HepG2 (cell line): Measurements from ENCODE around the gene TUBGCP6. TPM values are rescaled to one million over a fixed set of nuclear protein-coding genes. Genes with fewer than 3 reads are reported as not detected.

ENCODE experiments used
- ATAC-seq: fragments of 200-7000 bp; cut with Tn5 transposase; 3 replicates; pipeline ENCODE4 v1.9.1; 2020; ENCODE audit warnings: mild to moderate bottlenecking, moderate library complexity
- BruUV-seq: library from RNA; stranded (reverse); fragments of 400-500 nt; replicated peaks from 2 replicates; lab custom pipeline; 2021; lab: Mats Ljungman, UMichigan
- CTCF ChIA-PET: fragments of 300-600 bp; formaldehyde crosslinking; extraction: SDS; loops from one replicate; lab custom pipeline; 2021; ENCODE audit warnings: low total read pairs, inconsistent platforms, low intra/inter-chr PET ratio; lab: Yijun Ruan, JAX
- POLR2A ChIA-PET: fragments of 350-600 bp; sonication (Branson Sonifier 250); formaldehyde crosslinking; loops from one replicate; lab custom pipeline; 2020; ENCODE audit warnings: antibody characterized with exemption, inconsistent platforms; lab: Yijun Ruan, JAX
- DNase-seq: peaks from one replicate; pipeline ENCODE4 v3.0.0-alpha.2; 2015; ENCODE audit warnings: low spot score
- FAIRE-seq: peaks from 3 replicates; lab custom pipeline; 2011; peaks lifted over from hg19 to GRCh38; lab: Jason Lieb, UNC
- H2AFZ ChIP-seq: one replicate; pipeline ENCODE4 v1.6.1; 2011; ENCODE audit warnings: low read length, inconsistent platforms
- H3K27ac ChIP-seq: fragments of 300-600 bp; 3 replicates; pipeline ENCODE4 v1.8.0; 2011; ENCODE audit warnings: mixed run types, mild to moderate bottlenecking, mixed read lengths, low read length, inconsistent platforms; ENCODE audit not compliant: insufficient read depth; ENCODE audit errors: extremely low read length
- H3K27me3 ChIP-seq, 2 experiments: fragments of 200-600 bp in 1 of 2; 2 replicates in 1 of 2; 3 replicates in 1 of 2; pipeline versions ENCODE4 v1.6.0 to v1.8.0; 2011; ENCODE audit warnings: low read length in 2 of 2, mild to moderate bottlenecking in 2 of 2, moderate library complexity in 2 of 2, inconsistent platforms in 1 of 2; ENCODE audit not compliant: insufficient read depth in 2 of 2, control insufficient read depth in 1 of 2
- H3K36me3 ChIP-seq, 2 experiments: fragments of 200-600 bp in 1 of 2; replicated peaks in 1 of 2; 2 replicates in 1 of 2; 3 replicates in 1 of 2; pipeline versions ENCODE4 v1.5.1 to v1.8.0; 2011; ENCODE audit warnings: low read length in 2 of 2, inconsistent platforms in 1 of 2; ENCODE audit not compliant: insufficient read depth in 2 of 2, control insufficient read depth in 1 of 2
- H3K4me1 ChIP-seq: 2 replicates; pipeline ENCODE4 v1.5.1; 2012; ENCODE audit warnings: low read length, inconsistent platforms; ENCODE audit not compliant: insufficient read depth
- H3K4me2 ChIP-seq: 2 replicates; pipeline ENCODE4 v1.6.0; 2011; ENCODE audit warnings: low read depth, low read length, inconsistent platforms
- H3K4me3 ChIP-seq, 3 experiments: fragments of 200-600 bp in 1 of 3; sonication (generic), shearing (Covaris generic) in 1 of 3; replicated peaks in 1 of 3; 2 replicates each; pipeline ENCODE4 v1.5.1; 2011 to 2016; ENCODE audit warnings: low read length in 3 of 3, inconsistent platforms in 2 of 3, low read depth in 2 of 3, mild to moderate bottlenecking in 2 of 3, control low read depth in 1 of 3, mixed read lengths in 1 of 3; ENCODE audit not compliant: insufficient read depth in 1 of 3
- H3K79me2 ChIP-seq: one replicate; pipeline ENCODE4 v1.6.1; 2011; ENCODE audit warnings: low read length, inconsistent platforms; ENCODE audit not compliant: insufficient read depth
- H3K9ac ChIP-seq: 2 replicates; pipeline ENCODE4 v1.6.0; 2011; ENCODE audit warnings: mild to moderate bottlenecking, low read depth, low read length, inconsistent platforms; ENCODE audit not compliant: insufficient read depth
- H3K9me3 ChIP-seq: 2 replicates; pipeline ENCODE4 v1.5.1; 2012; ENCODE audit warnings: mild to moderate bottlenecking, low read length
- H4K20me1 ChIP-seq: 2 replicates; pipeline ENCODE4 v1.6.0; 2011; ENCODE audit warnings: inconsistent platforms, mild to moderate bottlenecking, low read length, moderate library complexity; ENCODE audit not compliant: insufficient read depth
- FOXO1 ChIP-seq: sonication (generic); formaldehyde crosslinking; IDR thresholded peaks from 2 replicates; pipeline ENCODE4 v1.4.0; 2020; ENCODE audit warnings: missing genetic modification reagents
- NBN ChIP-seq: fragments of 450-650 bp; conservative IDR thresholded peaks from 2 replicates; pipeline ENCODE4 v1.6.1; 2017
- NFIB ChIP-seq: sonication (generic); formaldehyde crosslinking; IDR thresholded peaks from 2 replicates; pipeline ENCODE4 v1.9.0; 2021; ENCODE audit warnings: missing genetic modification reagents, mild to moderate bottlenecking, borderline replicate concordance
- PATZ1 ChIP-seq: sonication (generic); formaldehyde crosslinking; IDR thresholded peaks from 2 replicates; pipeline ENCODE4 v1.4.0; 2020; ENCODE audit warnings: missing genetic modification reagents
- SP1 ChIP-seq, 2 experiments: fragments of 450-650 bp in 1 of 2; sonication (generic) in 1 of 2; formaldehyde crosslinking in 1 of 2; IDR thresholded peaks; 2 replicates each; pipeline versions ENCODE4 v1.4.0 to v1.6.1; 2016 to 2020; ENCODE audit warnings: missing genetic modification reagents in 1 of 2
- SPEN ChIP-seq: sonication (generic); formaldehyde crosslinking; IDR thresholded peaks from 2 replicates; pipeline ENCODE4 v1.5.1; 2020; ENCODE audit warnings: low read depth, mild to moderate bottlenecking, missing genetic modification reagents
- TRAFD1 ChIP-seq: sonication (generic); formaldehyde crosslinking; IDR thresholded peaks from 2 replicates; pipeline ENCODE4 v1.5.1; 2020; ENCODE audit warnings: missing genetic modification reagents, mild to moderate bottlenecking, borderline replicate concordance
- ZBED4 ChIP-seq: sonication (generic); formaldehyde crosslinking; IDR thresholded peaks from 2 replicates; pipeline ENCODE4 v1.4.0; 2020; ENCODE audit warnings: missing genetic modification reagents, borderline replicate concordance
- ZNF224 ChIP-seq: sonication (generic); formaldehyde crosslinking; IDR thresholded peaks from 2 replicates; pipeline ENCODE4 v1.5.0; 2020; ENCODE audit warnings: mild to moderate bottlenecking, missing genetic modification reagents
- ZNF275 ChIP-seq: sonication (generic); formaldehyde crosslinking; IDR thresholded peaks from 2 replicates; pipeline ENCODE4 v1.8.0; 2022; ENCODE audit warnings: missing genetic modification reagents, mild to moderate bottlenecking, inconsistent platforms, borderline replicate concordance
- ZNF282 ChIP-seq: fragments of 450-650 bp; IDR thresholded peaks from 2 replicates; pipeline ENCODE4 v1.6.1; 2018; ENCODE audit not compliant: partially characterized antibody
- ZNF331 ChIP-seq: sonication (generic); formaldehyde crosslinking; IDR thresholded peaks from 2 replicates; pipeline ENCODE4 v1.4.0; 2020; ENCODE audit warnings: missing genetic modification reagents
- ZNF577 ChIP-seq: sonication (generic); formaldehyde crosslinking; IDR thresholded peaks from 2 replicates; pipeline ENCODE4 v1.4.0; 2020; ENCODE audit warnings: mild to moderate bottlenecking, low read depth, missing genetic modification reagents, borderline replicate concordance
- ZNF614 ChIP-seq: IDR thresholded peaks from 2 replicates; pipeline ENCODE4 v1.6.1; 2018; ENCODE audit warnings: missing biosample characterization, missing genetic modification reagents, inconsistent platforms, borderline replicate concordance
- WGBS: methylation state at CpG from one replicate; pipeline ENCODE4 v1.1.6; 2017; ENCODE audit warnings: low lambda C conversion rate; 5-methylcytosine and 5-hydroxymethylcytosine counted together
- in situ Hi-C: cut with HindIII; loops from 2 replicates; pipeline ENCODE4 v1.10.0; 2017; ENCODE audit warnings: low pct_unique_long_range_greater_than_20kb; ENCODE audit not compliant: extremely low pct_ligation_motif_present
- intact Hi-C: fragments of 100-400 bp; cut with micrococcal nuclease; formaldehyde crosslinking; loops from one replicate; pipeline ENCODE4 v1.10.0; 2022; ENCODE audit not compliant: unreplicated experiment
- polyA plus RNA-seq, 8 experiments: library from polyadenylated mRNA; depleted of rRNA in 3 of 8; stranded (reverse) in 7 of 8; unstranded in 1 of 8; fragments of >200 nt; fragmentation: Illumina TruSeq in 4 of 8; extraction: Trizol in 4 of 8; gene quantifications; 2 replicates each; pipeline versions ENCODE4 v1.2.1 to v1.2.3, GENCODE V29; 2011 to 2016; ENCODE audit warnings: low read depth in 4 of 8, missing spikeins in 1 of 8, mixed read lengths in 1 of 8; ENCODE audit not compliant: insufficient read depth in 1 of 8
- total RNA-seq, 5 experiments: library from RNA; depleted of rRNA; stranded (reverse); fragments of >200 nt; fragmentation: Illumina TruSeq; extraction: Trizol; gene quantifications; 2 replicates each; pipeline ENCODE4 v1.2.3, GENCODE V29; 2016; ENCODE audit warnings: low read depth in 1 of 5

Gene TUBGCP6
- total and polyA plus RNA-seq, 2 of the 13 experiments (the other 11 are each of a cell fraction or from before 2014, with no cell fraction given), result 14.6 to 15.7 TPM

- intact Hi-C loops, result no loop called here
- Histone ChIP-seq H3K27ac (peak within 1 kb of the TSS; percentile 73), H3K79me2 (peaks cover 14% of the 10 kb centered on the region), H3K4me3 (peak within 1 kb of the TSS; percentile 70 to 91 (median 88)), H4K20me1 (peaks cover 11% of the 10 kb centered on the region), H3K9me3 (no peaks in the 10 kb centered on the region), H3K36me3 (peaks cover 5 to 7% of the 10 kb centered on the region in 2 experiments; a peak in 3 of 5 replicates), H3K27me3 (no peaks in the 10 kb centered on the region), H2AFZ (no peak within 1 kb of the TSS), H3K4me2 (peak within 1 kb of the TSS; percentile 99), H3K9ac (peak within 1 kb of the TSS; percentile 74), H3K4me1 (peaks cover 38% of the 10 kb centered on the region)
- no CpG with 5 or more reads among the region's 105 CpGs for WGBS
- ATAC-seq (peak; percentile 80), DNase-seq (peak; percentile 75), FAIRE-seq (peak; percentile 48)
- in situ Hi-C loops, result no loop called here
- ChIA-PET POLR2A (no interaction called here), CTCF (no interaction called here)
- BruUV-seq, result TSS peak; percentile 81
- TF ChIP-seq ZNF282 (no peak), NFIB (CRISPR knock-in tag) (no peak), SP1 (IDR thresholded peaks at IDR 0.05) (no peak), SP1 (CRISPR knock-in tag; IDR thresholded peaks at IDR 0.05) (peak; percentile 82), ZNF577 (CRISPR knock-in tag) (no peak), ZNF224 (CRISPR knock-in tag) (peak; percentile 31; the same call in 1 of the 2 replicates), ZNF331 (CRISPR knock-in tag) (no peak), FOXO1 (CRISPR knock-in tag) (no peak), TRAFD1 (CRISPR knock-in tag) (no peak), ZBED4 (CRISPR knock-in tag) (no peak), ZNF614 (CRISPR knock-in tag) (no peak), ZNF275 (CRISPR knock-in tag) (peak; percentile 55; the same call in 1 of the 2 replicates), NBN (no peak), SPEN (CRISPR knock-in tag) (peak; percentile 19; the same call in 1 of the 2 replicates), PATZ1 (CRISPR knock-in tag) (peak; percentile 27; the same call in 1 of the 2 replicates)
Measured at GRCh38 chr22:50200461-50201190, 44.2 kb downstream of the TUBGCP6 start, which contains the start of gene SELENOO. Gene SELENOO, plus strand, starts transcription at chr22:50201011. Its CDS starts 26 bp downstream, at chr22:50201037.
